ENCODE measurements around the gene CEP164. TPM values are rescaled to one million over a fixed set of nuclear protein-coding genes. Genes with fewer than 3 reads are reported as not detected.

CEP164 gene
- total and polyA plus RNA-seq, 10 of the 15 experiments (the other 5 are each of a cell fraction or from before 2014, with no cell fraction given), result 4.2 to 31.2 (median 20.2) TPM

DNA sequence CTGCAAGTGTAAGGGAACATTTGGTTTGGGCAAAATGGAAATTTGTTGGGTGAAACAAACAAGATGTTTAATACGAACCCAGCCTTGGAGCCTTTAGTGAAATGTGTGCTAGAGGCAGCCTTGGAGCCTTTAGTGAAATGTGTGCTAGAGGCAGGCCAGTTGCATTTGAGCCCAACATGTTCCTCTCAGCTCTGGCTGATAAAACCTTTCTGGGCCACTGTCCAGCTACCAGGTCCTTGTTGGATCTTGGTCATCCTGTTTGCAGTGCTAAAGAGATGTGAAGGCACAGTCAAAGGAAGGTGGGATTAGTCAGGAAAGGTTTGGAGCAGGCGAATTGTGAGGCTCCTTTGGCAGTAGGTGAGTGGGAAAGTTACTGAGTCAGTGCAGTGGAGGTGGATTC, 48.9 kb downstream of the CEP164 start:
- BruUV-seq (replicated peaks), result no TSS peak
- no peaks in the 10 kb centered on the region for H3K27me3 ChIP-seq (replicated peaks in 1 of 2; ENCODE audit: control insufficient read depth in 2 of 2, insufficient read depth in 2 of 2, low read length in 1 of 2)
- no peak for FAIRE-seq
- H2AFZ ChIP-seq (ENCODE audit: control insufficient read depth, low read depth, low read length), result no peak overlapping the region
- no peaks in the 10 kb centered on the region for H3K9me3 ChIP-seq (replicated peaks; ENCODE audit: control insufficient read depth, insufficient read depth, low read length)
- in situ Hi-C loops (cut with MboI), result no loop called here
- no peaks in the 10 kb centered on the region for H3K79me2 ChIP-seq (ENCODE audit: control insufficient read depth, insufficient read depth, low read length)
- DNase-seq (ENCODE audit: low read depth, low spot score), result no peak
- ChIA-PET CTCF (no interaction called here), SMC1A (ENCODE audit: uncharacterized antibody, unreplicated experiment) (interaction anchor here (0.8 to 1.0 kb wide), 2 partner anchors 49 to 220 kb away, joined by 3 read pairs; partner anchors contain the start of gene CEP164), POLR2A (no interaction called here), RAD21 (ENCODE audit: unreplicated experiment) (no interaction called here)
- intact Hi-C loops (cut with micrococcal nuclease; ENCODE audit: unreplicated experiment), result no loop called here
- TF ChIP-seq, protein P1, sequence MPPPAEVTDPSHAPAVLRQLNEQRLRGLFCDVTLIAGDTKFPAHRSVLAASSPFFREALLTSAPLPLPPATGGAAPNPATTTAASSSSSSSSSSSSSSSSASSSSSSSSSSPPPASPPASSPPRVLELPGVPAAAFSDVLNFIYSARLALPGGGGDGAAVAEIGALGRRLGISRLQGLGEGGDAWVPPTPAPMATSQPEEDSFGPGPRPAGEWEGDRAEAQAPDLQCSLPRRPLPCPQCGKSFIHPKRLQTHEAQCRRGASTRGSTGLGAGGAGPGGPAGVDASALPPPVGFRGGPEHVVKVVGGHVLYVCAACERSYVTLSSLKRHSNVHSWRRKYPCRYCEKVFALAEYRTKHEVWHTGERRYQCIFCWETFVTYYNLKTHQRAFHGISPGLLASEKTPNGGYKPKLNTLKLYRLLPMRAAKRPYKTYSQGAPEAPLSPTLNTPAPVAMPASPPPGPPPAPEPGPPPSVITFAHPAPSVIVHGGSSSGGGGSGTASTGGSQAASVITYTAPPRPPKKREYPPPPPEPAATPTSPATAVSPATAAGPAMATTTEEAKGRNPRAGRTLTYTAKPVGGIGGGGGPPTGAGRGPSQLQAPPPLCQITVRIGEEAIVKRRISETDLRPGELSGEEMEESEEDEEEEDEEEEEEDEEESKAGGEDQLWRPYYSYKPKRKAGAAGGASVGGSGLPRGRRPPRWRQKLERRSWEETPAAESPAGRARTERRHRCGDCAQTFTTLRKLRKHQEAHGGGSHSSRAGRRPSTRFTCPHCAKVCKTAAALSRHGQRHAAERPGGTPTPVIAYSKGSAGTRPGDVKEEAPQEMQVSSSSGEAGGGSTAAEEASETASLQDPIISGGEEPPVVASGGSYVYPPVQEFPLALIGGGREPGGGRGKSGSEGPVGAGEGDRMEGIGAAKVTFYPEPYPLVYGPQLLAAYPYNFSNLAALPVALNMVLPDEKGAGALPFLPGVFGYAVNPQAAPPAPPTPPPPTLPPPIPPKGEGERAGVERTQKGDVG (CRISPR knock-in tag; IDR thresholded peaks at IDR 0.05), result no peak
- TF ChIP-seq TARDBP (IDR thresholded peaks at IDR 0.05; ENCODE audit: borderline replicate concordance) (no peak), BRCA1 (IDR thresholded peaks at IDR 0.05; ENCODE audit: low read depth, low read length) (no peak), ATF7 (IDR thresholded peaks at IDR 0.05; ENCODE audit: low read depth) (no peak), EGR1 (IDR thresholded peaks at IDR 0.05; ENCODE audit: borderline replicate concordance in 1 of 2, low read depth in 2 of 2, low read length in 2 of 2) (no peak), POU2F2 (IDR thresholded peaks at IDR 0.05; ENCODE audit: borderline replicate concordance, low read depth, low read length) (no peak), FOXM1 (IDR thresholded peaks at IDR 0.05; ENCODE audit: low read depth, low read length) (no peak), YBX1 (IDR thresholded peaks at IDR 0.05) (no peak), SMAD5 (IDR thresholded peaks at IDR 0.05; ENCODE audit: low read depth) (no peak), KAT2A (conservative IDR thresholded peaks at IDR 0.05; ENCODE audit: control insufficient read depth, low read depth, low read length) (no peak), SIN3A (IDR thresholded peaks at IDR 0.05; ENCODE audit: low read depth, low read length) (no peak), TCF7 (IDR thresholded peaks at IDR 0.05; ENCODE audit: borderline replicate concordance) (no peak), ZNF24 (IDR thresholded peaks at IDR 0.05) (no peak)
- TF ChIP-seq, protein P2, sequence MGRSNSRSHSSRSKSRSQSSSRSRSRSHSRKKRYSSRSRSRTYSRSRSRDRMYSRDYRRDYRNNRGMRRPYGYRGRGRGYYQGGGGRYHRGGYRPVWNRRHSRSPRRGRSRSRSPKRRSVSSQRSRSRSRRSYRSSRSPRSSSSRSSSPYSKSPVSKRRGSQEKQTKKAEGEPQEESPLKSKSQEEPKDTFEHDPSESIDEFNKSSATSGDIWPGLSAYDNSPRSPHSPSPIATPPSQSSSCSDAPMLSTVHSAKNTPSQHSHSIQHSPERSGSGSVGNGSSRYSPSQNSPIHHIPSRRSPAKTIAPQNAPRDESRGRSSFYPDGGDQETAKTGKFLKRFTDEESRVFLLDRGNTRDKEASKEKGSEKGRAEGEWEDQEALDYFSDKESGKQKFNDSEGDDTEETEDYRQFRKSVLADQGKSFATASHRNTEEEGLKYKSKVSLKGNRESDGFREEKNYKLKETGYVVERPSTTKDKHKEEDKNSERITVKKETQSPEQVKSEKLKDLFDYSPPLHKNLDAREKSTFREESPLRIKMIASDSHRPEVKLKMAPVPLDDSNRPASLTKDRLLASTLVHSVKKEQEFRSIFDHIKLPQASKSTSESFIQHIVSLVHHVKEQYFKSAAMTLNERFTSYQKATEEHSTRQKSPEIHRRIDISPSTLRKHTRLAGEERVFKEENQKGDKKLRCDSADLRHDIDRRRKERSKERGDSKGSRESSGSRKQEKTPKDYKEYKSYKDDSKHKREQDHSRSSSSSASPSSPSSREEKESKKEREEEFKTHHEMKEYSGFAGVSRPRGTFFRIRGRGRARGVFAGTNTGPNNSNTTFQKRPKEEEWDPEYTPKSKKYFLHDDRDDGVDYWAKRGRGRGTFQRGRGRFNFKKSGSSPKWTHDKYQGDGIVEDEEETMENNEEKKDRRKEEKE (IDR thresholded peaks at IDR 0.05), result no peak
- no peak overlapping the region for H3K4me3 ChIP-seq
- H3K9ac ChIP-seq (ENCODE audit: control insufficient read depth, insufficient read depth, low read length), result no peak overlapping the region
- no peaks in the 10 kb centered on the region for H4K20me1 ChIP-seq (ENCODE audit: control insufficient read depth, insufficient read depth)
- no peak overlapping the region for H3K27ac ChIP-seq (ENCODE audit: control insufficient read depth, insufficient read depth)
- 67% methylated on average over 2 of the region's 2 CpGs for WGBS (ENCODE audit: insufficient coverage, insufficient replicate concordance, low lambda C conversion rate, missing lambda C conversion rate)
- H3K36me3 ChIP-seq (ENCODE audit: control insufficient read depth in 2 of 2, insufficient read depth in 2 of 2, low read length in 1 of 2), result peaks cover 0 to 6% of the 10 kb centered on the region in 2 experiments; a peak in 3 of 4 replicates
- no peak for ATAC-seq
- H3K4me2 ChIP-seq (ENCODE audit: control insufficient read depth, insufficient read depth), result no peak overlapping the region
- H3K4me1 ChIP-seq (ENCODE audit: control insufficient read depth, insufficient read depth, low read length), result no peaks in the 10 kb centered on the region

All from GM12878 (cell line).